ENCODE measurements around the gene ZNF282.
A peak's percentile ranks its signal among the peaks of the same experiment; 100 is the strongest.
"Not testable (repeated sequence)": the region's sequence is repeated elsewhere in the genome, so short reads cannot be mapped to it uniquely, and the experiment has no call there.

The ZNF282 gene

DNA sequence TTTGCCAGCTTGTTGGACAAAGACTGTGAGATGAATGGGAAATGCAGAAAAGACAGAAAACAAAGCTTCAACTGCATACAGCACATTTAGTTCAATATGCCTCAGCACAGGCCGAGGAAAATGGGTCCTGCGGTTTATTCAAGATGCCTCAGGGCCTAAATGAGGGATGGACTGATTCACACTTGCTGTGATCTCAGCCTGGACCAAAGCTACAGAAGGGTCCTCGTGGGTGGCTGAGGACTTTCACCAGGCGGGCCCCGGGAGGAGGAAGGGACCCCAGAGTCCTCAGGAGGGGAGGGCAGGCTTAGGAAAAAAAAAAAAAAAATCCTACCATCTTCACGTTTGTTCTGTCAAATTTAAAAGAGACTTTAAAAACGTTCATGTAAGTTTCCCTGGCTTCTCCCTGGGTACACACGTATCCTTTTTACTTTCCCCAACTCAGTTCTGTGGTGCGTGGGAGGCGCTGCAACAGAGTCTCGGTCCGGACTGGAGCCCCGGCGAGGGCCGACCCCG, 66.0 kb downstream of the ZNF282 start:
- no peak for DNase-seq

DNA sequence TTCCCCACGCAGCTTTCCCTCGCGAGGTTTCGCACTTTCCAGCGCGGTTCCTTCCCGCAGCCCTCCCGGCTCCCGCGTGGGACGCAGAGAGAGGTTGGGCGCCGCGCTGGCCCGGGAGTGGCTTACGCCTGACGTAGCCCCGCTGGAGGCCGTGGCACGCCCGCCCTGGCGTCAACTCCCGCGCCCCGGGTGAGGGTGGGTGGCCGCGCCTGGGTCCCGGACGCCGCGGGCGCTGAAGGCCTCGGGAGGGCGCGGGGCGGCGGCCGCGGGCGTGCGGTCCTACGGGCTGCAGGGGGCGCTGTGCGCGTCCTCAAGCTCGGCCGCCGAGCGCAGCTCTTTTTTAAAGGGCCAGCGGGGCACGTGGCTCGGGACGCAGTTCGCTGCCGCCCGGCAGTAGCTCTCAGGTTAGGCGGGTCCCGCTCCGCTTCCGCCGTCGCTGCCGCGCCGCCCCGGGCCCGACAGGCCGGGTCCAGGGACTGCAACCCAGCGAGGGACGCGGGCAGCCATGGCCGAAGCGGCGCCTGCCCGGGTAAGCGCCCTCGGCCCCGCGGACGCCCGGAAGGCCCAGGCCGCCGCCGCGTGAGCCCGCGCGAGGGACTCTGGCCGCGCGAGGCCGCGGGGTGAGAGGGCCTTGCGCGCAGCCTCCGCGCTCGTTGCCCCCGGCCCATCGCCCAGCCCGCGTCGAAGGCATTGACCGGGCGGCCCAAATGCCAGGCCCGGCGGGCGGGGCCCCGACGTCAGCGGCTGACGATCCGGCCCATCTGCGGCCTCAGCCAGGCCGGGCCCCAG, 66.7 kb downstream of the ZNF282 start, which contains the start of gene ZNF783:
Gene ZNF783, plus strand, starts transcription at position 368 of the 789 bp plus-strand sequence. Its CDS starts 138 bp downstream, at position 506.
- DNase-seq = peak; percentile 89

DNA sequence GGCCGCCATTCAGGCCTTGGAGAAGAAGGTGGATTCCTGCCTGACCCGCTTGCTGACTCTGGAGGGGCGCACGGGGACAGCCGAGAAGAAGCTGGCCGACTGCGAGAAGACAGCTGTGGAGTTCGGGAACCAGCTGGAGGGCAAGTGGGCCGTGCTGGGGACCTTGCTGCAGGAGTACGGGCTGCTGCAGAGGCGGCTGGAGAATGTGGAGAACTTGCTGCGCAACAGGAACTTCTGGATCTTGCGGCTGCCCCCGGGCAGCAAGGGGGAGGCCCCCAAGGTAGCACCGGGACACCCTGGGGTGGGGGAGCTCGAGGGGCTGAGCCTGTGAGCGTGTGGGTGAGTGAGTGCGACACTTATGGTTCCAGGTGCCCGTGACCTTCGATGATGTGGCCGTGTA, 71.1 kb downstream of the ZNF282 start:
- no peak for DNase-seq

DNA sequence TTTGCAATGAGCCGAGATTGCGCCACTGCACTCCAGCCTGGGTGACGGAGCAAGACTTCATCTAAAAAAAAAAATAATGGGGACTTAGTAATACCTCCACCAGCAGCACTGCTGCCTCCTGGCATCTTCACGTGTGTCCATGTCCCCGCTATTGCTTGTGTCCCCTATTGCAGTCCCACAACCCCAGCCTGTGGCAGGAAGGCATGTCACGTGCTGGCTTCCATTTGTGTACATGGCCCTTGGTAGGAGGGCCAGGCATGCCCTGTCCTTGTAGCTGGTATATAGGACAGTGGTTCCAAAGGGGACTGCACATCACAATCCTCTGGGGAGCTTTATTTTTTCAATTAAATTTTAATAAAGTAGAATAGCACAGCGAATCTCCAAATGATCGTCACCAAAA, 72.4 kb downstream of the ZNF282 start:
- DNase-seq = no peak

DNA sequence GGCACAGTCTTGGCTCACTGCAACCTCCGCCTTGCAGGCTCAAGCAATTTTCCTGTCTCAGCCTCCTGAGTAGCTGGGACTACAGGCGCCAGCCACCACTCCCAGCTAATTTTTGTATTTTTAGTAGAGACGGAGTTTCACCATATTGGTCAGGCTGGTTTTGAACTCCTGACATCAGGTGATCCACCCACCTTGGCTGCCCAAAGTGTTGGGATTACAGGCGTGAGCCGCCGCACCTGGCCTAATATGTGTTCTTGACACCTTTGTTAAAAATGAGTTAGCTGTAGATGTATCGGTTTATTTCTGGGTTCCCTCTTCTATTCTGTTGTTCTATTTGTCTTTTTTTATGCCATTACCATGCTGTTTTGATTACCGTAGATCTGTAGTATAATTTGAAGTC, 79.1 kb downstream of the ZNF282 start:
- not testable (repeated sequence) for DNase-seq
